Liver (tissue), 9 donors: ENCODE results near the gene NUP93. TPM values are rescaled to one million over a fixed set of nuclear protein-coding genes. Genes with fewer than 3 reads are reported as not detected.

ENCODE experiments used
- DNase-seq: peaks from one replicate; pipeline ENCODE4 v3.0.0-alpha.2; 2017; ENCODE audit warnings: low spot score
- H3K27ac ChIP-seq, 2 donors: one replicate each; pipeline ENCODE4 v1.7.0; 2013; ENCODE audit warnings: inconsistent platforms in 2 of 2, low read length in 2 of 2, control low read depth in 1 of 2, low read depth in 1 of 2, mild to moderate bottlenecking in 1 of 2
- H3K27me3 ChIP-seq, 4 donors: one replicate each; pipeline versions ENCODE4 v1.6.1 to v1.7.0; 2013; ENCODE audit warnings: low read length in 3 of 4, inconsistent platforms in 1 of 4, mild to moderate bottlenecking in 1 of 4, moderate library complexity in 1 of 4; ENCODE audit not compliant: control insufficient read depth in 4 of 4, insufficient read depth in 4 of 4
- H3K36me3 ChIP-seq, 4 donors: one replicate each; pipeline versions ENCODE4 v1.6.1 to v1.7.0; 2013; ENCODE audit warnings: low read length in 3 of 4, mild to moderate bottlenecking in 3 of 4, low read depth in 1 of 4, moderate library complexity in 1 of 4; ENCODE audit not compliant: control insufficient read depth in 4 of 4, insufficient read depth in 3 of 4
- H3K4me1 ChIP-seq, 4 donors: one replicate each; pipeline versions ENCODE4 v1.6.1 to v1.7.0; 2013; ENCODE audit warnings: low read length in 3 of 4, mild to moderate bottlenecking in 3 of 4, moderate library complexity in 1 of 4; ENCODE audit not compliant: control insufficient read depth in 4 of 4, insufficient read depth in 4 of 4
- H3K4me3 ChIP-seq, 3 donors: one replicate each; pipeline versions ENCODE4 v1.6.1 to v1.7.0; 2013; ENCODE audit warnings: low read length in 3 of 3, control low read depth in 1 of 3, low read depth in 1 of 3, mild to moderate bottlenecking in 1 of 3
- H3K9ac ChIP-seq, 2 donors: one replicate each; pipeline ENCODE4 v1.7.0; 2013; ENCODE audit warnings: low read length in 2 of 2, mild to moderate bottlenecking in 2 of 2, moderate library complexity in 2 of 2, control low read depth in 1 of 2, low read depth in 1 of 2
- H3K9me3 ChIP-seq, 4 donors: one replicate each; pipeline versions ENCODE4 v1.6.1 to v1.7.0; 2013; ENCODE audit warnings: low read length in 3 of 4; ENCODE audit not compliant: control insufficient read depth in 4 of 4
- EGR1 ChIP-seq, 2 donors: IDR thresholded peaks; 2 replicates each; pipeline ENCODE4 v1.6.1; 2016 to 2018; ENCODE audit warnings: antibody characterized with exemption in 2 of 2, low read depth in 2 of 2
- FOXA1 ChIP-seq: IDR thresholded peaks from 2 replicates; pipeline ENCODE4 v1.6.1; 2016; ENCODE audit warnings: antibody characterized with exemption
- FOXA2 ChIP-seq: IDR thresholded peaks from 2 replicates; pipeline ENCODE4 v1.6.1; 2016; ENCODE audit warnings: antibody characterized with exemption
- GABPA ChIP-seq, 2 donors: IDR thresholded peaks in 1 of 2; conservative IDR thresholded peaks in 1 of 2; 2 replicates each; pipeline ENCODE4 v1.6.1; 2016; ENCODE audit warnings: antibody characterized with exemption in 2 of 2, mild to moderate bottlenecking in 1 of 2, moderate library complexity in 1 of 2
- HNF4A ChIP-seq, 2 donors: conservative IDR thresholded peaks; 2 replicates each; pipeline ENCODE4 v1.6.1; 2016; ENCODE audit warnings: antibody characterized with exemption in 2 of 2, mild to moderate bottlenecking in 2 of 2
- HNF4G ChIP-seq: IDR thresholded peaks from 2 replicates; pipeline ENCODE4 v1.6.1; 2016; ENCODE audit warnings: antibody characterized with exemption
- JUND ChIP-seq, 2 donors: IDR thresholded peaks; 2 replicates each; pipeline ENCODE4 v1.6.1; 2016; ENCODE audit warnings: antibody characterized with exemption in 2 of 2
- NR2F2 ChIP-seq: IDR thresholded peaks from 2 replicates; pipeline ENCODE4 v1.6.1; 2016; ENCODE audit warnings: antibody characterized with exemption
- RAD21 ChIP-seq, 2 donors: IDR thresholded peaks; 2 replicates each; pipeline ENCODE4 v1.6.1; 2016; ENCODE audit warnings: antibody characterized with exemption in 2 of 2, mild to moderate bottlenecking in 2 of 2
- RXRA ChIP-seq, 2 donors: IDR thresholded peaks; 2 replicates each; pipeline ENCODE4 v1.6.1; 2017 to 2018; ENCODE audit warnings: antibody characterized with exemption in 2 of 2, mild to moderate bottlenecking in 1 of 2
- SP1 ChIP-seq: IDR thresholded peaks from 2 replicates; pipeline ENCODE4 v1.6.1; 2018; ENCODE audit warnings: antibody characterized with exemption, mild to moderate bottlenecking
- TAF1 ChIP-seq: conservative IDR thresholded peaks from 2 replicates; pipeline ENCODE4 v1.6.1; 2016; ENCODE audit warnings: antibody characterized with exemption, mild to moderate bottlenecking
- YY1 ChIP-seq: IDR thresholded peaks from 2 replicates; pipeline ENCODE4 v1.6.1; 2016; ENCODE audit warnings: antibody characterized with exemption, mild to moderate bottlenecking
- WGBS: extraction: QIAGEN DNeasy Blood & Tissue Kit; methylation state at CpG from one replicate; pipeline ENCODE4 v1.1.7; 2013; 5-methylcytosine and 5-hydroxymethylcytosine counted together
- polyA plus RNA-seq, 2 donors: library from polyadenylated mRNA; stranded (reverse) in 1 of 2; unstranded in 1 of 2; fragments of 200-250 nt in 1 of 2; fragments of >200 nt in 1 of 2; fragmentation: Nextera tagmentation in 1 of 2; extraction: Ambion mirVana in 1 of 2; gene quantifications; one replicate each; pipeline versions ENCODE4 v1.2.1 to v1.2.3, GENCODE V29; 2013 to 2015
- total RNA-seq, 2 donors: library from RNA; depleted of rRNA; stranded (reverse); fragments of >200 nt; gene quantifications; one replicate each; pipeline ENCODE4 v1.2.3, GENCODE V29; 2014
- TF ChIP-seq, protein P1 (sequence below): IDR thresholded peaks from 2 replicates; pipeline ENCODE4 v1.6.1; 2016; ENCODE audit warnings: antibody characterized with exemption, mild to moderate bottlenecking
- TF ChIP-seq, protein P2 (sequence below): IDR thresholded peaks from 2 replicates; pipeline ENCODE4 v1.6.1; 2016; ENCODE audit warnings: antibody characterized with exemption
- TF ChIP-seq, protein P3 (sequence below): IDR thresholded peaks from 2 replicates; pipeline ENCODE4 v1.6.1; 2016; ENCODE audit warnings: antibody characterized with exemption
- donor health status: healthy.
- donor health status: healthy.
- donor health status: healthy.
- donor health status: healthy.
- donor health status: healthy.

NUP93 gene
- total and polyA plus RNA-seq, 4 donors = 8.2 to 31.8 (median 9.8) TPM

DNA sequence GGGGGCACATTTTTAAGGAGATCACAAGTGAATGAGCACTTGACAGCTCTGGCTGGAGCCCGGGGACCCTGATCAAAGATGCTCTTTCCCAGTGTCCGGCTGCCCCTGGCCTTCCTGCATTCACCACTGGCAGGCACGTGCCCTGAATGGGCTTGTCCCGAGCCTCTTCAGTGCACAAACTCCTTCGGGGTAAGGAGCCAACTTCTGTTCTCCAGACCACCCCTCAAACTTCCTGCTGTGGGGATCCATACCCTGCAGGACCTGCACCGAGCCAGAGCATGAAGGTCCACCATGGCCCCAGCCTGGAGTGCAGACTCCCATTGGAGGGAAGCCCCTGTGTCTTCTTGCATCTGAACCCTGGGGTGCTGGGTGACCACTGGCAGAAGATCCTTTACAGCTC, 125.3 kb downstream of the NUP93 start:
- no peak overlapping the region for H3K9ac ChIP-seq
- no peak for DNase-seq
- H3K27ac ChIP-seq = no peak overlapping the region
- H3K9me3 ChIP-seq = no peaks in the 10 kb centered on the region
- TF ChIP-seq, protein P1, sequence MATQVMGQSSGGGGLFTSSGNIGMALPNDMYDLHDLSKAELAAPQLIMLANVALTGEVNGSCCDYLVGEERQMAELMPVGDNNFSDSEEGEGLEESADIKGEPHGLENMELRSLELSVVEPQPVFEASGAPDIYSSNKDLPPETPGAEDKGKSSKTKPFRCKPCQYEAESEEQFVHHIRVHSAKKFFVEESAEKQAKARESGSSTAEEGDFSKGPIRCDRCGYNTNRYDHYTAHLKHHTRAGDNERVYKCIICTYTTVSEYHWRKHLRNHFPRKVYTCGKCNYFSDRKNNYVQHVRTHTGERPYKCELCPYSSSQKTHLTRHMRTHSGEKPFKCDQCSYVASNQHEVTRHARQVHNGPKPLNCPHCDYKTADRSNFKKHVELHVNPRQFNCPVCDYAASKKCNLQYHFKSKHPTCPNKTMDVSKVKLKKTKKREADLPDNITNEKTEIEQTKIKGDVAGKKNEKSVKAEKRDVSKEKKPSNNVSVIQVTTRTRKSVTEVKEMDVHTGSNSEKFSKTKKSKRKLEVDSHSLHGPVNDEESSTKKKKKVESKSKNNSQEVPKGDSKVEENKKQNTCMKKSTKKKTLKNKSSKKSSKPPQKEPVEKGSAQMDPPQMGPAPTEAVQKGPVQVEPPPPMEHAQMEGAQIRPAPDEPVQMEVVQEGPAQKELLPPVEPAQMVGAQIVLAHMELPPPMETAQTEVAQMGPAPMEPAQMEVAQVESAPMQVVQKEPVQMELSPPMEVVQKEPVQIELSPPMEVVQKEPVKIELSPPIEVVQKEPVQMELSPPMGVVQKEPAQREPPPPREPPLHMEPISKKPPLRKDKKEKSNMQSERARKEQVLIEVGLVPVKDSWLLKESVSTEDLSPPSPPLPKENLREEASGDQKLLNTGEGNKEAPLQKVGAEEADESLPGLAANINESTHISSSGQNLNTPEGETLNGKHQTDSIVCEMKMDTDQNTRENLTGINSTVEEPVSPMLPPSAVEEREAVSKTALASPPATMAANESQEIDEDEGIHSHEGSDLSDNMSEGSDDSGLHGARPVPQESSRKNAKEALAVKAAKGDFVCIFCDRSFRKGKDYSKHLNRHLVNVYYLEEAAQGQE = no peak
- TF ChIP-seq RXRA (IDR thresholded peaks at IDR 0.05) = no peak
- TF ChIP-seq FOXA2 = no peak
- no peak for TF ChIP-seq HNF4G
- TF ChIP-seq SP1 = no peak
- TF ChIP-seq, protein P2, sequence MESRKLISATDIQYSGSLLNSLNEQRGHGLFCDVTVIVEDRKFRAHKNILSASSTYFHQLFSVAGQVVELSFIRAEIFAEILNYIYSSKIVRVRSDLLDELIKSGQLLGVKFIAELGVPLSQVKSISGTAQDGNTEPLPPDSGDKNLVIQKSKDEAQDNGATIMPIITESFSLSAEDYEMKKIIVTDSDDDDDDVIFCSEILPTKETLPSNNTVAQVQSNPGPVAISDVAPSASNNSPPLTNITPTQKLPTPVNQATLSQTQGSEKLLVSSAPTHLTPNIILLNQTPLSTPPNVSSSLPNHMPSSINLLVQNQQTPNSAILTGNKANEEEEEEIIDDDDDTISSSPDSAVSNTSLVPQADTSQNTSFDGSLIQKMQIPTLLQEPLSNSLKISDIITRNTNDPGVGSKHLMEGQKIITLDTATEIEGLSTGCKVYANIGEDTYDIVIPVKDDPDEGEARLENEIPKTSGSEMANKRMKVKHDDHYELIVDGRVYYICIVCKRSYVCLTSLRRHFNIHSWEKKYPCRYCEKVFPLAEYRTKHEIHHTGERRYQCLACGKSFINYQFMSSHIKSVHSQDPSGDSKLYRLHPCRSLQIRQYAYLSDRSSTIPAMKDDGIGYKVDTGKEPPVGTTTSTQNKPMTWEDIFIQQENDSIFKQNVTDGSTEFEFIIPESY = no peak
- TF ChIP-seq, protein P3, sequence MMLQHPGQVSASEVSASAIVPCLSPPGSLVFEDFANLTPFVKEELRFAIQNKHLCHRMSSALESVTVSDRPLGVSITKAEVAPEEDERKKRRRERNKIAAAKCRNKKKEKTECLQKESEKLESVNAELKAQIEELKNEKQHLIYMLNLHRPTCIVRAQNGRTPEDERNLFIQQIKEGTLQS = no peak
- no peak for TF ChIP-seq HNF4A (conservative IDR thresholded peaks at IDR 0.05)
- TF ChIP-seq RAD21 (IDR thresholded peaks at IDR 0.05) = no peak
- TF ChIP-seq EGR1 (IDR thresholded peaks at IDR 0.05; ENCODE audit: low read depth in 2 of 2) = no peak
- WGBS = 98% methylated on average over 6 of the region's 6 CpGs
- peaks cover 0 to 6% (median 3%) of the 10 kb centered on the region in 4 donors for H3K4me1 ChIP-seq
- no peak overlapping the region for H3K4me3 ChIP-seq
- H3K36me3 ChIP-seq = no peaks in the 10 kb centered on the region
- no peaks in the 10 kb centered on the region for H3K27me3 ChIP-seq

DNA sequence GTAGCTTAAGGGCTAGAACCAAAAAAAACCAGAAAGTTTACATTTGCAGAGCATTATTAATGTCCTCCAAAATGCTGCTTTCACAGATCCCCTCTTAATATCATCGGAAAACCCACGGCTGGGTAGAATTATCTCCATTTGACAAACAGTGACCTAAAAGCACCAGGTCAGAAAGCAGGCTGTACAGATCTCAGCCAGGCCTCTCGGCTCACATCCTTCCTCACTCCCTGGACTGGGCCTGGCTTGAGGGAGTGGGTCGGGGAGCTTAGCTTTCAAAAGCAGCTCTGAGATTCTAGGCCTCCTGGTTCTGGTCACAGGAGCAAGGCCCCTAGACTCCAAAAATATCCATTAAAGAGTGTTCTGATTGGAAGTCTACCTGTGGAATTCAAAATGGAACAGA, 126.0 kb downstream of the NUP93 start:
- H3K27ac ChIP-seq = no peak overlapping the region
- TF ChIP-seq RAD21 (IDR thresholded peaks at IDR 0.05) = no peak
- TF ChIP-seq YY1 = no peak
- TF ChIP-seq FOXA1 = no peak
- no peak for TF ChIP-seq HNF4G
- TF ChIP-seq JUND (IDR thresholded peaks at IDR 0.05) = no peak
- TF ChIP-seq NR2F2 = no peak
- TF ChIP-seq, protein P1 = no peak
- TF ChIP-seq GABPA (IDR thresholded peaks at IDR 0.05 in 1 of 2, conservative IDR thresholded peaks at IDR 0.05 in 1 of 2) = no peak
- TF ChIP-seq TAF1 = no peak
- TF ChIP-seq, protein P3 = no peak
- H3K9me3 ChIP-seq = no peaks in the 10 kb centered on the region
- H3K9ac ChIP-seq = no peak overlapping the region
- H3K4me3 ChIP-seq = no peak overlapping the region
- no peak for DNase-seq
- no peaks in the 10 kb centered on the region for H3K36me3 ChIP-seq
- H3K4me1 ChIP-seq = peaks cover 0 to 6% (median 3%) of the 10 kb centered on the region in 4 donors
- WGBS = 79% methylated on average over 4 of the region's 4 CpGs
- no peaks in the 10 kb centered on the region for H3K27me3 ChIP-seq
